Suppressor macrophage treated with lipopolysaccharide for 4 hours (primary cell): ENCODE data around the gene TYSND1.
"Not testable (repeated sequence)": the region's sequence is repeated elsewhere in the genome, so short reads cannot be mapped to it uniquely, and the experiment has no call there.

Experiments used
- DNase-seq: peaks from one replicate; pipeline ENCODE4 v3.0.0-alpha.2; 2020

Gene TYSND1

GRCh38 chr10:70163448-70163847 is 16.9 kb upstream of the TYSND1 start:
- DNase-seq = no peak

- peak; percentile 66 for DNase-seq
Measured at GRCh38 chr10:70162892-70163201, 16.3 kb upstream of the TYSND1 start.

GRCh38 chr10:70162151-70162891 is 15.8 kb upstream of the TYSND1 start:
- peak; percentile 76 for DNase-seq

- no peak for DNase-seq
Measured at GRCh38 chr10:70160798-70161197, 14.3 kb upstream of the TYSND1 start.

GRCh38 chr10:70159366-70159765 is 12.9 kb upstream of the TYSND1 start:
- DNase-seq = not testable (repeated sequence)

GRCh38 chr10:70158113-70158512 is 11.6 kb upstream of the TYSND1 start:
- DNase-seq = no peak

- DNase-seq = no peak
Measured at GRCh38 chr10:70155255-70155838, 8.8 kb upstream of the TYSND1 start.

GRCh38 chr10:70148516-70148915 is 2.0 kb upstream of the TYSND1 start:
- no peak for DNase-seq

- no peak for DNase-seq
Measured at GRCh38 chr10:70147259-70147625, 742 bp upstream of the TYSND1 start.

GRCh38 chr10:70145666-70146488 is 623 bp downstream of the TYSND1 start:
- DNase-seq = peak; percentile 70

- no peak for DNase-seq
Measured at GRCh38 chr10:70145166-70145665, 1.3 kb downstream of the TYSND1 start.

- DNase-seq = no peak
Measured at GRCh38 chr10:70144372-70145110, 2.0 kb downstream of the TYSND1 start.

- DNase-seq = no peak
Measured at GRCh38 chr10:70142555-70142954, 3.9 kb downstream of the TYSND1 start.

- DNase-seq = no peak
Measured at GRCh38 chr10:70140297-70140696, 6.2 kb downstream of the TYSND1 start.

GRCh38 chr10:70139997-70140250 is 6.6 kb downstream of the TYSND1 start:
- no peak for DNase-seq

- no peak for DNase-seq
Measured at GRCh38 chr10:70139151-70139996, 7.1 kb downstream of the TYSND1 start.

- no peak for DNase-seq
Measured at GRCh38 chr10:70137927-70138883, 8.3 kb downstream of the TYSND1 start.

GRCh38 chr10:70137135-70137534 is 9.4 kb downstream of the TYSND1 start:
- no peak for DNase-seq

- no peak for DNase-seq
Measured at GRCh38 chr10:70135684-70136083, 10.8 kb downstream of the TYSND1 start.

GRCh38 chr10:70135046-70135445 is 11.5 kb downstream of the TYSND1 start:
- DNase-seq = no peak
